Left kidney (tissue), 2 donors: Measurements from ENCODE around the gene BTBD9. TPM values are rescaled to one million over a fixed set of nuclear protein-coding genes. Genes with fewer than 3 reads are reported as not detected.

Experiments
- DNase-seq: peaks from one replicate; pipeline ENCODE4 v3.0.0-alpha.2; 2013
- polyA plus RNA-seq: library from polyadenylated mRNA; unstranded; fragments of 120-200 nt; gene quantifications from one replicate; pipeline ENCODE4 v1.2.1, GENCODE V29; 2013; ENCODE audit not compliant: insufficient read length

Gene BTBD9
- polyA plus RNA-seq, 1 donor, result 14.5 TPM

GRCh38 chr6:38239719-38240451, 399.8 kb downstream of the BTBD9 start:
- DNase-seq, result no peak

- no peak for DNase-seq
These were observed 403.1 kb downstream of the BTBD9 start for GRCh38 chr6:38236631-38237030.

GRCh38 chr6:38234934-38235682, 404.6 kb downstream of the BTBD9 start:
- no peak for DNase-seq

- no peak for DNase-seq
These were observed 405.6 kb downstream of the BTBD9 start for GRCh38 chr6:38234141-38234540.

GRCh38 chr6:38233161-38233791, 406.5 kb downstream of the BTBD9 start:
- no peak for DNase-seq

GRCh38 chr6:38225766-38226165, 414.0 kb downstream of the BTBD9 start:
- no peak for DNase-seq

- no peak for DNase-seq
These were observed 418.5 kb downstream of the BTBD9 start for GRCh38 chr6:38221251-38221650.

GRCh38 chr6:38220069-38220723, 419.5 kb downstream of the BTBD9 start:
- no peak for DNase-seq

- DNase-seq, result no peak
These were observed 421.5 kb downstream of the BTBD9 start for GRCh38 chr6:38218235-38218634.

- no peak for DNase-seq
These were observed 423.3 kb downstream of the BTBD9 start for GRCh38 chr6:38216451-38216850.

GRCh38 chr6:38215651-38216311, 423.9 kb downstream of the BTBD9 start:
- no peak for DNase-seq

- no peak for DNase-seq
These were observed 424.5 kb downstream of the BTBD9 start for GRCh38 chr6:38215225-38215624.

- DNase-seq, result no peak
These were observed 425.6 kb downstream of the BTBD9 start for GRCh38 chr6:38214159-38214558.

GRCh38 chr6:38213251-38213658, 426.5 kb downstream of the BTBD9 start:
- DNase-seq, result no peak

GRCh38 chr6:38212579-38212978, 427.1 kb downstream of the BTBD9 start:
- no peak for DNase-seq

- DNase-seq, result no peak
These were observed 427.6 kb downstream of the BTBD9 start for GRCh38 chr6:38212116-38212515.

- DNase-seq, result no peak
These were observed 430.1 kb downstream of the BTBD9 start for GRCh38 chr6:38209371-38210260.

GRCh38 chr6:38208028-38208427, 431.7 kb downstream of the BTBD9 start:
- DNase-seq, result no peak

- no peak for DNase-seq
These were observed 432.4 kb downstream of the BTBD9 start for GRCh38 chr6:38207375-38207774.

- no peak for DNase-seq
These were observed 441.5 kb downstream of the BTBD9 start for GRCh38 chr6:38198219-38198618.

GRCh38 chr6:38195113-38195635, 444.6 kb downstream of the BTBD9 start:
- no peak for DNase-seq
